NCI-H748 (cell line): ENCODE data around the gene FREY1.

Experiments used
- DNase-seq: peaks from one replicate; lab custom pipeline; 2025; ENCODE audit not compliant: unreplicated experiment; lab: John Stamatoyannopoulos, UW

FREY1 gene

DNA sequence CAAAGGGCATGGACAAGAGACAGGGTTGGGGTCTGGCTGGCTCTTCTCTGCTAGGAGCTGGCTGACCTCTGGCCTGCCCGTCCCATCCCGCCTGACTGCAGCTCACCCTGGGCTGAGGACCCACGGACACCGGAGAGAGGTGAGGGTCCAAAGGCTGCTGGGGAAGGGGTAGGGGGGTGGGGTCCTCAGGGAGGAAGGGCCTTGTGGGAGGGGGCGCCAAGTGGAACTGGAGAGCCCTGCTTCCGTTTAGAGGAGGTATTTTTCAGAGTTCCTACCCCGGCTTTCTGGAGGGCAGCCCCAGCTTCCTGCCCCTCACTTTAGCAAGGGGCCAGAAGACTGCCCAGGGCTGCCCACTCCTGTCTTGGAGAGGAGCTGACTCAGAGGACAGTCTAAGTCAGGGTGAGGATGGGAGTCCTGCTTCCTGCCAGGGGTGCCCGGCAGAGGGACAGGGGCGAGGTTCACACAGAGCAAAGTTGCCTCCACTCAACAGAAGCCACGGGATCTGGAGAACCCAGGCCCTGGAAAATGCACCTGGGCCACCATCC, 22.5 kb upstream of the FREY1 start:
- DNase-seq = no peak

DNA sequence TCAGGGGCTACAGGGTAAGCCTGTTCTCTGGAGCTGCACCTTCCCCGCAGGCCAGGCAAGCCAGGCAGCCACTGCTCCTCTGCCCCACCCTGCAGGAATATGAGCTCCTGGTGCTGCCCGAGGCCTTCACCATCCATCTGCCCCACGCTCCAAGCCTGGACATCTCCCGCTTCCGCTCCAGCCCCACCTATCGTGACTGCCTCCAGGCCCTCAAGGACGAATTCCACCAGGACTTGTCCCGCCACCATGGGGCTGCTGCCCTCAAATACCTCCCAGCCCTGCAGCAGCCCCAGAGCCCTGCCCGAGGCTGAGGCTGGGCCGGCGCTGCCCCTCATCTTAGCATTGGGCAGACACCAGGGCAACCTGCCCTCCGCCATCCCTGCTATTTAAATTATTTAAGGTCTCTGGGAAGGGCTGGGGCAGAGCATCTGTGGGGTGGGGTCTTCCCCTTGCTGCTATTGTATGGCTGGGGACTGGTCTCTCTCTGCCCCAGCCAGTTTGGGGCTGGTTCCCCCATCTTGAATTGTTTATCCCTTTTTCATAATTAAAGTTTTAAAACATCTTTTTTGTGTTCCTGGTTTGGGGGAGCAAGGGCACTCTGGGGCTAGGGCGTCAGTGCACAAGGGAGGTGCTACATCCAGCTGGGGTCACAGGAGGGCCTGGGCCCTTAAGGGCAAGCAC, 21.6 kb upstream of the FREY1 start:
- DNase-seq = no peak

DNA sequence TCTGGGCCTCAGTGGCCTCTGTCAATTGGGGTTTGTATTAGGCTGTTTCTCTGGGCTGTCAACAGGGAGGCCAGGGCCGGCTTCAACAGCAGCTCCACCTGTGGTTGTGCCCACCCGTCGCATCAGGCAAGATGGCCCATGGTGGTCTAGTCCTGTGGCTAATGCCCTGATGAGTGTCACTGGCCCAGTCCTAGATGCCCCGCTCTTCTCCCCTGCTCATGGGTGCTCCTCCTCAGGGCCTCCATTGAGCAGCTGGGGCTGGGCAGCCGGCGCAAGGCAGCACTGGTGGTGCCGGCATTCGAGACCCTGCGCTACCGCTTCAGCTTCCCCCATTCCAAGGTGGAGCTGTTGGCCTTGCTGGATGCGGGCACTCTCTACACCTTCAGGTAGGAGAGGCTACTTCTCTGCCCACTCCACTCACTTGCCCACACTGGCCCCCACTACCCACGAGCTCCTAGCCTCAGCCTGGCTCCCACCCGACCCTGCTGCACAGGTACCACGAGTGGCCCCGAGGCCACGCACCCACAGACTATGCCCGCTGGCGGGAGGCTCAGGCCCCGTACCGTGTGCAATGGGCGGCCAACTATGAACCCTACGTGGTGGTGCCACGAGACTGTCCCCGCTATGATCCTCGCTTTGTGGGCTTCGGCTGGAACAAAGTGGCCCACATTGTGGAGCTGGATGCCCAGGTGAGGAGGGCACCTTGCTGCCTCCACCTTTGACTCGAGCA, 20.8 kb upstream of the FREY1 start:
- no peak for DNase-seq

DNA sequence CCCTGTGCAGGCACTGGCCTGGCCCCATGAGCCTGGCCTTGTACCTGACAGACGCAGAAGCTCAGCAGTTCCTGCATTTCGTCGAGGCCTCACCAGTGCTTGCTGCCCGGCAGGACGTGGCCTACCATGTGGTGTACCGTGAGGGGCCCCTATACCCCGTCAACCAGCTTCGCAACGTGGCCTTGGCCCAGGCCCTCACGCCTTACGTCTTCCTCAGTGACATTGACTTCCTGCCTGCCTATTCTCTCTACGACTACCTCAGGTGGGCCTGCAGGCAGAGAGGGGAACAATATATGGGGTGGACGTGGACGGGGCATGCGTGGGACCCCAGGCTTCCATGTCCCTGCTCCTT, 20.2 kb upstream of the FREY1 start:
- DNase-seq = no peak

DNA sequence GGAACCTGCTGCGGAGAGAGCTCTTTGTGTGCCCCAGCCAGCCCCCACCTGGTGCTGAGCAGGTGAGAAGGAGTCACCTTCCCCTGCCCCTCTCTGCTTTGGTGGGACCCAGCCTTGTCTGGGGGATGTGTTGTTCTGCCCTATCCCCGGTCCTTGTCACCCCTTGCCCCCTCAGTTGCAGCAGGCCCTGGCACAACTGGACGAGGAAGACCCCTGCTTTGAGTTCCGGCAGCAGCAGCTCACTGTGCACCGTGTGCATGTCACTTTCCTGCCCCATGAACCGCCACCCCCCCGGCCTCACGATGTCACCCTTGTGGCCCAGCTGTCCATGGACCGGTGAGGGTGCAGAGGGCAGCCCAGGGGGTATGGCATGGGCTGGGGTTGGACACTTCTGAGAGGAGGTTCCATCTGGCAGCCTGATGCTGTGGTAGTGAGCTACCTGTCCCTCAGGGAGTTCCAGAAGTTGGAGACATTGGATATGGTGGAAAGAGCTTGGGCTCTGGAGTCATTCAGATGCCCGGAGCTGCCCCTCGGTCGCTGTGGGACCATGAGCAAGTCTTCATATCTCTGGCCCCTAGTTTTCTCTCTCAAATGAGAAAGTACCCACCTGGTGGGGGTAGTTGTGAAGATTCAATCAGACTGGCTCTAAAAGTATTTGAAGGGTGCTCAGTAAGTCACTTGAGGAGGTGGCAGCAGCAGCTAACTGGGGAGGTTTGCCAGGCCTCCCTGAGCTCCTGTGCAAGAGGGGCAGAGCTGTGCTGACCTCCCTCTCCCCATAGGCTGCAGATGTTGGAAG, 19.7 kb upstream of the FREY1 start:
- no peak for DNase-seq

DNA sequence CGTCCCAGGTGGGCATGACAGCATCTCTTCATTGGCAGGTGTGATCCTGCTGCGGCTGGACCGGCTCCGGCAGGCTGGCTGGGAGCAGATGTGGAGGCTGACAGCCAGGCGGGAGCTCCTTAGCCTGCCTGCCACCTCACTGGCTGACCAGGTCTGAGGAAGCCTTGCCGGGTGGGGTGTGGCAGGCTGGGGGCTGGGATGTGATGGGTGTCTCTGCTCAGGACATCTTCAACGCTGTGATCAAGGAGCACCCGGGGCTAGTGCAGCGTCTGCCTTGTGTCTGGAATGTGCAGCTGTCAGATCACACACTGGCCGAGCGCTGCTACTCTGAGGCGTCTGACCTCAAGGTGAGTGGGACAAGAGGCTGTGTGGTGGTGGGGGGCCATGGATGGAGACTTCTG, 18.9 kb upstream of the FREY1 start:
- no peak for DNase-seq

DNA sequence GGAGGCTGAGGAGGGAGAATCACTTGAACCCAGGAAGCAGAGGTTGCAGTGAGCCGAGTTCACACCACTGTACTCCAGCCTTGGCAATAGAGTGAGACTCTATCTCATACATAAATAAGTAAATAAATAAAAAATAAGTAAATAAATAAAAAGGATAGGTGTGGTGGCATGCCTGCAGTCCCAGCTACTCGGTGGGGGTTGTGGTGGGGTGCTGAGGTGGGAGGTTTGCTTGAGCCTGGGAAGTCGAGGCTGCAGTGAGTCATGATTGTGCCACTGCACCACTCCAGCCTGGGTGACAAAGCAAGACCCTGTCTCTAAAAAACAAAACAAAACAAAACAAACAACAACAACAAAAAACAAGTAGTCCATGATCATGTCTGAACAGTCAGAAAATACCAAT, 18.5 kb upstream of the FREY1 start:
- no peak for DNase-seq

DNA sequence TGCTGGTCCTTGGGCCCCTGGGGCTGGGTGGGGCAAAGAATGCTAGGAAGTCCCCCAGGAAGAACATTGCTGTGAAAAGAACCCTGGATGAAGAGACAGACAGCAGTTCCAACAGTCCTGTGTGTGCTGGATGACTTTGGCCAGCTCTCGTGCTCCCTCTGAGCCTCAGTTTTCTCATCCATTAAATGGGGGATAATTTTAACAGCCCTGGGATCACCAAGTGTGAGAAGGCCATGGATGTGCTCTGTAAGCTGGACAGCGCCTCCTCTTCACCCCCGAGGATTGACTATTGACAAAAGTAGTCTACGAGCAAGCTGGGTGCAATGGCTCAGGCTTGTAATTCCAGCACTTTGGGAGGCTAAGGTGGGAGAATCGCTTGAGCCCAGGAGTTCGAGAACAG, 17.9 kb upstream of the FREY1 start:
- no peak for DNase-seq

DNA sequence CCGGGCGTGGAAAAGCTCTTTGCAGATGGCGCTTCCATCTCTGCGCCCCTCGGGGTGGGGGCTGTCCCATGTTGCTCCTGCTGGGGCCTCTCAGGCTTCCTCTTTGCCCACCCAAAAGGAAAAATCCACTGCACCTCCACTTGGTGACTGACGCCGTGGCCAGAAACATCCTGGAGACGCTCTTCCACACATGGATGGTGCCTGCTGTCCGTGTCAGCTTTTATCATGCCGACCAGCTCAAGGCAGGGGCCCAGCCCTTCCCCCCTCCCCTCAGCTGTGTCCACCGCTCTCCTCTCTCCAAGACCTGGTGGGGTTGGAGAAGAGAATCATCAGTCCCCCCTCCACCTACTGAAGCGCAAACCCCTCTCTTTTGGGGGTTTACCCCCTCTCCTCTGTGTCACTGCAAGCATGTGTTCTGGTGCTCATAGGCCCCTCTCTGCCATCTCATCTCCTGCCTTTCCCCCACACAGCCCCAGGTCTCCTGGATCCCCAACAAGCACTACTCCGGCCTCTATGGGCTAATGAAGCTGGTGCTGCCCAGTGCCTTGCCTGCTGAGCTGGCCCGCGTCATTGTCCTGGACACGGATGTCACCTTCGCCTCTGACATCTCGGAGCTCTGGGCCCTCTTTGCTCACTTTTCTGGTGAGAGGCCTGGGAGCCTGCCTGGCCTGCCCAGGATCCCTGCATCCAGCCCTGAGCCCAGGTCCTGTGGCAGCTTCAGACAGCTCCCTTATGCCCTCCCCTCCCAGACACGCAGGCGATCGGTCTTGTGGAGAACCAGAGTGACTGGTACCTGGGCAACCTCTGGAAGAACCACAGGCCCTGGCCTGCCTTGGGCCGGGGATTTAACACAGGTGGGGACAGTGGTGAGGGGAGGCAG, 17.2 kb upstream of the FREY1 start:
- no peak for DNase-seq

DNA sequence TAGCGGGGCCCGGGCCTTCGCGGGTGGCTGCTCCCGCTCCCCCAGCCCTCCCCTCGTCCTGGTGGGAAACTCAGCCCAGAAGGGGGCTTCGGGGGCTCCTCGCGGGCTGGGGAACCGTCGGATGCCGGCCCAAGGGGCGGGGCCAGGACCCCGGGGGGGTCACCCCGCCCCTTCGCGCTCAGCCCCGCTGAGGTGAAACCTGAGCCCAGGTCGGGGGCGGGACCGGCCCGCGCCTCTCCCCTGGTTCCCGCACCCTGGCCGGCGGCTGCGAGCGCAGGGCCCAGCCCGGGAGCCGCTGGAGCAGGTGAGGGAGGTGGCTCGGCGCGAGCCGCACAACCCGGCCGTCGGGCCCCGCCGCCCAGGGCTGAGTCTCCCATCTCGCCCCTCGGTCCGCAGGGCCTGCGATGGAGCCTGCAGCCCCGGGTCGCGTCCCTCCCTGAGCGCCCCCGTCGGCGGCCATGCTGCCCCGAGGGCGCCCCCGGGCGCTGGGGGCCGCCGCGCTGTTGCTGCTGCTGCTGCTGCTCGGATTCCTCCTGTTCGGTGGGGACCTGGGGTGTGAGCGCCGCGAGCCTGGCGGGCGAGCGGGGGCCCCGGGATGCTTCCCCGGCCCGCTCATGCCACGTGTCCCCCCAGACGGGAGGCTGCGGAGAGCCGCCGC, 15.5 kb upstream of the FREY1 start, which contains the start of gene LARGE2:
Gene LARGE2 (plus strand): TSS at position 232 of the 658 bp plus-strand sequence. CDS start 227 bp downstream, at position 459.
- DNase-seq = peak; percentile 83

DNA sequence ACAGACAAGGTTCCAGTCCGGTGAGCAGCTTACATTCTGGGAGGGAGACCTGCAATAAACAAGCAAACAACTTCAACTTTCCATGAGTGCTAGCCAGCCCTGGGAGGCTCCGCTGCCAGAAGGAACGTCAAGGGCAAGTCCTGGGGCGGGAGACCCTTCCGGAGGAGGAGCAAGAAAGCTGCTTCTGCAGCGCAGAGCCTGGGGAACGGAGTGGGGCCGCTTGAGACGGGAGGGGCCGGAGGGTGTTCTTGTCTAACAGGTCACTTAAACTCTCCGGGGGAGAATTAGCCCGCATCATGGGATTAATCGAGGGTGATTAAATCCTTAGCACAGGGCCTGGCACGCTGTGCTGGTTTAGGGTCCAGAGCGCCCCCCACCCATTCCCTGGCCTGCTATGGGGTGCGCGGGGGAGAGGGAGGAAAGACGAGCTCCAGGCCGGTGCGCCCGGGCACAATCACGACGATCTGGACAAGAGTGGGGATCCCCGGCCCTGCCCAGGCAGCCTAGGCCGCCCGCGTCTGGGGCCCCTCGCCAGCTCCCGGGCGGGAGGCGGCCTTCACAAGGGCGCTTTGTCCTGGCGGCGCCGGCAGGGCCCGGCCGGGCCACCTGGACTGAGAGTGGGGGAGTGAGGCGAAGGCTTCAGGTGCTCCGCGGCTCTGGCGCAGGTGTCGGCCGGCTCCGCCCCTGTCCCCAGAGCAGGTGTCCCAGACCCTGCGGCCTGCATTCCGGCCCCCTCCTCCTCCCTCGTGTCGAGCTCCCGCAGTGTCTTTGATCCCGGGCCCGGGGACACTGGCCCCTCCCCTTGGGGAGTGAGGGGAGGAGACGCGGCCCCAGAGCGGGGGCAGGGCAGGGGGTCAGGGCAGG, 14.7 kb upstream of the FREY1 start:
- DNase-seq = peak; percentile 94

DNA sequence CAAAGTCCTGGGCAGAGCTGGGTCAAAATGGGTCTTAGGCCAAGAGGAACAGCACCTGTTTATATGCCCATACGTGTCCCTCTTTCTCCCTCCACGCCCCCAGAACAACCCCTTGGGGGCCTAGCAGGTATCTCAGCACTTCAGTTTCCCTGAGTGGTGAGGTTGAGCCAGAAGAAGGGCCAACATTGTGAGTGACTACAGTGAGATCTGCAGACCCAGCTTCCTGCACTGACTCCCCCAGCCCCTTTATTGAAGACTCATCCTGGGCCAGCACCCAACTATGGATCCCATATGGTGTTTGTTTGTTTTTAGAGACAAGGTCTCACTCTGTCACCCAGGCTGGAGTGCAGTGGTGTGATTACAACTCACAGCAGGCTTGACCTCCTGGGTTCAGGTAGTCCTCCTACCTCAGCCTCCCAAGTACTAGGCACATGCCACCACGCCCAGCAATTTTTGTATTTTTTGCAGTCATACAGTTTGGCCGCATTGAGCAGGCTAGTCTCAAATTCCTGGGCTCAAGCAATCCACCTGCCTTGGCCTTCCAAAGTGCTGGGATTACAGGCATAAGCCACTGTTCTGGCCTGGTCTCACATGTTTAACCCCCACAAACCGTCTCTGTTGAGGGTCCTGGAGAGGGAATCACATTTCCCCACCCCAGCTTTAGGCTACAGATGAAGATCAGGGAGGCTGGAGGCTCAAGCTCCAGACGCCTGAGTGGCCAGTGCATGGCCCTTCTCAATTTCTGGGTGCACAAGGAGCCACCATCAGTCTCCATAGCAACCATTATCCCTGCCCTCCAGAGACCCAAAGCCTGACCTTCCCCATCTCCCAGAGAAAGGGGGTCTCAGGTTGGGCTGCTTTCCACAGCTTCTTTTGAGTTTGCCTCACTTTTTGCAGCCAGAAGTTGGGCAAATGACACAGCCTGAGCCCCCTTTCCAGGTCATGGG, 13.7 kb upstream of the FREY1 start:
- DNase-seq = no peak

DNA sequence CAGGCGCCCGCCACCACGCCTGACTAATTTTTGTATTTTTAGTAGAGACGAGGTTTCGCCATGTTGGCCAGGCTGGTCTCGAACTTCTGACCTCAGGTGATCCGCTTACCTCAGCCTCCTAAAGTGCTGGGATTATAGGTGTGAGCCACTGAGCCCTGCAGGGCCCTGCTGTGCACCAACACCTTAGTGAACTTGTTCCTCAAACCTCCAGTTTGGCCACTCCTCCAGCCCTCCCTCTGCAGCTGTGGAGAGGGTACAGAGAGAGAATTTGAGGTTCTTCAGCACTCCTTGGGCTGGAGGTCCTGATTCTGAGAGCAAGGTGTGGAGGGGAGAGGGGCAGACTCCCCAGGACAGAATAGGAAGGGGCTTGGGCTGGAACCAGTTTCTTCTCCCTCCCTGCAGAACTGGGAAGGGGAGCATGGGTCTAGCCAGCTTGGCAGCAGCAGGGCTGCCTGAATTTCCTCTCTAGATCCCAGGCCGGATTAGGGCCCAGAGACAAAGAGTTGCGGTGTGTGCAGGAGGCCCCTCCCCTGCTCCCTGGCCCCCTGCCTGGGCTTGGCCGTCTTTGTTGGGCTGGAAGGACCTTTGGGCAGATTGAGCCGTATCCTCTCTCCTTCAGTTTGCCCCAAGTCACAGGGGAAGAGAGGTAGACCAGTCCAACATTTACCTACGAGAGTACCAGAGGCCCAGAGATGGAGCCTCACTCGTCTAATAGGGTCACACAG, 12.9 kb upstream of the FREY1 start:
- DNase-seq = no peak

DNA sequence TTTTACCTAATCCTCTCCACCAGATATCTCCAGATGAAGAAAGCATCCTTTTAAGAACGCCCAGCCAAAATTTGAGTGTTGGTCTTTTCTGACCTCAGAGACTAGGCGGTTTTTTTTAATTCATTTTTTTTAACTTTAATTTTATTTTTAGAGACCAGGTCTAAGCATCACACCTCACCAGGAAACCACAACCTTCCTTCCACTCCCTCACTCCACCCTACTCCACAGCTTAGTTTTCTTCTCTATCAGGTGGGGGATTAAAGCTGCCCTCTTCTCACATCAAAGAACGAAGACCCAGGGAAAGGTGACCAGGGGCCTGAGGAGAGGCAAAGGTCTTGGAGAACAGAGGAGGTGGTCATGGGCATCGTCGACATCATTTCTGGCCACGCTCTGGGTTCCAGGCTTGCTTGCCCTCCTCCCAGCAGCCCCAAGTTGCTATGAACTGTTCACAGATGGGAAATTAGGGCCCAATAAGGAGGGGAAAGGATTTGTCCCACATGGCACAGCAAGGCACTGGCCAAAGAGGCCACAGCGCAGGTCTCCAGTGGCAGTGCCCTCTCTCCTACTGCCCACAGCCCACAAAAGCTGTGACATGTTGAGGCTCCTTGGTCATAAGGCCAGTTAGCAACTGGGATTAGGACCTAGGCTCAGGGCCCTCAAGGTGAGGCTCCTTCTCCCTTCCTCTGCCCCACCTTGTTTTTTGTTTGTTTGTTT, 12.0 kb upstream of the FREY1 start:
- DNase-seq = no peak

DNA sequence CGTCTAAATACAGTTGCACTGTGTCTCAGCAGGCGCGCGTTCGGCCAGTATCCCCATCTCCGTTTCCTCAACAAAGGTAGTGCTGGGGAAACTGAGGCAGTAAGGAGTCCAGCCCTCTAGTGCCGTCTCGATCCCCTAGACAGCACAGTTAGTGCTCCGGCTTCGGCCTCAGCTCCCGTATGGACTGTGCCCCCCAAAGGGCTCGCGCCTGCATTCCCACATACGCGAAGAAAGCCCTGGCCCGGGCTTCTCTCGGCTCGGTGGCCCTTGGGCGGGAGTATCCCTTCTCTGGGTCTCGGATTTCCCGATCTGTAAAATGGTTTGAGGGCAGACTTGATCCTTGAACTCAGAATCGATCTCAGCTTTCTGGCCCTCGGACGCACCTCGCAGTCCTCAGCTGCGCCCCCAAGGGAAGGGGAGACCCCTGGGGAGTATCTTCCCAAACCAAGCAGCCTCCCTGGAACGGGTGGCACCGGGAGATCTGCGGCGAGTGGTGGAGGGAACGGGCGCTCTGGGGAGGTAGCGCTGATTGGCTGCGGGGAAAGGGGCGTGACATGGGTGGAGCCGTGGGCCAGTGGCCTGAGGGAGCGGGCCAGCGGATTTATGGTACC, 11.4 kb upstream of the FREY1 start:
- DNase-seq = peak; percentile 85

DNA sequence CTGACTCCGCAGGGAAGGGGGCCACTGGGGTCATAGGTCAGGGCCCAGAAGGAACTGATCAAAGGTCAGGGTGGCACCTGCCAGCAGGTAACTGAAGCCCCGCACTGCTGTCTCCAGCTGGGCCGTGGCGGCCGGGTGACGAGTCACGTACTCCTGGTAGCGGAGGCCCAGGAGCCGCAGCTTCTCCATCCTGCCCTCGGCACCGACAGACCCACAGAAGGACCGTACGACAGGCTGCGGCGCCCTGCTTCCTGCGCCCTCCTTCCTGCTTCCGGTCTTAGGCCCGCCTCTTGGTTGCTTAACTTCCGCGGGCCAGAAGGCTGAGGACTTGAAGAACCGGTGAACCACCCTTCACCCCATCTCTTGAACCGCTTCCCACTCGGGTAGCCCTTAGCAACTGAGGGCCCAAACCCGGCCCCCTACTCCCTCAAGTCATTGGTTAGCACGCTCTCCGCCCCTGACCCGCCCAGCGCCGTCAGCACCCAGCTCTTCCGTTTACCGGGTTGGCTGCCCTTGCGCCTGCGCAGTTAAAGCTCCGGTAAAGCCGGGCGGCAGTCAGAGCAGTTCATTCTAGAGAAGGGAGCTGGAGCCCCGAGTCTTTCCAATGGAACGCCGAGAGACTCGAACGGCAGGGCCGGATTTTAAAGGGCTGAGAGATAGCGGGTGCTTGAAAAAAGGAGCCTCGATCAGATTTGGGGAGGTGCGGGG, 10.7 kb upstream of the FREY1 start, which contains the start of gene PEX16:
Gene PEX16 (minus strand): TSS at position 255 of the 708 bp plus-strand sequence. CDS start 66 bp downstream, at position 189.
- DNase-seq = peak; percentile 98
